DMS53 (cell line): ENCODE results near the gene ACTL8.

Experiments used
- DNase-seq: peaks from one replicate; lab custom pipeline; 2025; lab: John Stamatoyannopoulos, UW

ACTL8 gene, protein sequence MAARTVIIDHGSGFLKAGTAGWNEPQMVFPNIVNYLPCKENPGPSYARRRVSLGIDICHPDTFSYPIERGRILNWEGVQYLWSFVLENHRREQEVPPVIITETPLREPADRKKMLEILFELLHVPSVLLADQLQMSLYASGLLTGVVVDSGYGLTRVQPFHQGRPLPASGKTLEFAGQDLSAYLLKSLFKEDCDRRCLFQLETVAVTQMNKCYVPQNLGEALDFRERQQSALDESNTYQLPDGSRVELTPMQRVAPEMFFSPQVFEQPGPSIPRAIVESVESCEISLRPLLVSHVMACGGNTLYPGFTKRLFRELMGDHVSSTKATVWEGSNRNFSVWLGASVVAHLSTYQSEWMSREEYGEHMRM

DNA sequence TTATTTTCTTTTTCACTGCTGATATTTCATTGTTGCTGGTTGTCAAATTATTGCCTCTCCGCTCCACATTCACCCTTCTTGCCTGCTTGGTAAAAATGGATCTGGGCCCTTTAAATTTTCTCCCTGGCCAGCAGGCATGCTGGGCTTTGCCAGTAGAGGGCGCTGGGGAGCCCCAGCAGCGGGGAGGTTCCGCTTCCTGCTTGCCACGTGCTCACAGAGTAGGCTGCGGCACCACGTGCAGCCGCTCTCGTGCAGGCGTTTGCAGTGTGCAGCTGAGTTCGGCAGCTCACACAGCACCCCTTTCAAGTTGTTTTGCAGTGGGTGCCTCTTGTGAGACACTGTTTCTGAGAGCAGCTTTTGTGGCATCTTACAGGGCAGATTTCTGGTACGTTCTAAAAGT is at the start of gene ACTL8:
ACTL8 (plus strand) TSS at position 214 of the 400 bp plus-strand sequence. CDS start 67,676 bp downstream, outside the sequence.
- peak; percentile 64 for DNase-seq

DNA sequence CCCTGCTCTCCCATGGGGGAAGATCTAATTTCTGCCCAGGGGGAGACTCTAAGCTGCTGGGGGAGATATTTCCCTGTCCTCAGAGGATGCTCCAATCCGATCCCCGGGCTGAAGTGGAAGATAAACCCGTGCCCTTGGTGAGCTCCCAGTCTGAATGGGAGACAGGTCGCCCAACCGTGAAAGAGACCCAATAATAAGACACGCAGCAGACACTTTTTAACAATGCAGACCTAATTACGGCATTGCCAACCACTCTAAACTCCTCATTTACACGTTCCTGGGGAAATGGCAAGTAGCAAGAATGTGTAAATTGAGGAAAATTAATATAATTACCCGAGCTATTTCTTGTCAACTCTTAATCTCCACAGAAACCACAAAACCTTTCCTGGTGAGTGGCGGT is 48.7 kb upstream of the ACTL8 start:
- DNase-seq, result no peak

DNA sequence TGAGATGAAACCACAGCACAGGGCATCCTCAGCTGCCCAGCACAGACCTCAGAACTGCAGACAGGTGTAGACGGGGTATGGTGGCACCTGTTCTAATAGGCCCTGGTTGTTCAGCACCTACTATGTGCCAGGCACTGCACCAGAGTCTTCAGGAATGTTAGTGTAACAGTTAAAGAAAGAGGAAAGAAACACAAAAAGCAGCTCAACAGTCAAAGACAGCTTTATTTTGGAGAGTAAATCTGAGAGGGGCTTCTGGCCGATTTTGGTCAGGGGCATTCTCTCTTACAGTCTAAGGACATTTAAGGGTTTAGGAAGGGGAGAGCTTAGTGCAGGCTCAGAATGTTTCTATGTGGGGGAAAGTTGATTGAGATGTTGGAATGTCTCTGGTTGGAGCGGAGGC is 45.2 kb upstream of the ACTL8 start:
- DNase-seq, result no peak

DNA sequence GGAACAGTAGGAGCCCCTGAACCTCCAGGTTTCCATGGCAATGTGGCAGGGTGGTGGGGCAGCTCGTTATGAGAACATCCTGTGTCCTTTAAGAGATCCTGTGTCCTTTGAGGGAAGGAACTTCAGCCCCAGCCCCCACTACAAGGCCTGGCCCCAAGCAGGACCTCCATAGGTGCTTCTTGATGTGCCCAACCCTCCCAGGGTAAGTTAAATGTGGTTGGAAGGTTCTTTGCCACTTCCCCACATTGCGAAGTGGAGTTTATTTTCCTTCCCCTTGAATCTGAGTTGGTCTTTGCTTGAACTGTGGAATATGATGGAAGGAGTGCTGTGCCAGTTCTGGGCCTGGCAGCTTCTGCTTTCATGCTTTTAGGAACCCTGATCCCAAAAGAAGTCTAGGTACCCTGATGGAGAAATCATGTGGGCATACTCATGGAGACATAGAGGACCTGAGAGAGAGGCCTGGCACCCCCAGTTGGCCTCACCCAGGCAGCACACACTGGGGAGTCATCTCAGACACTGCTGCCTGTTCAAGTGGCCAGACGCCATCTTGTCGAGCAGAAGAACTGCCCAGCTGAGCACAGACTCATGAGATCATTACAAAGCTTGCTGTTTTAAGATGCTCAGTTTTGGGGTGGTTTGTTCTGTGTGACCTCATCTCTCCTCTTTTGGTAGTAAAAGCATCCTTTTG is 44.1 kb upstream of the ACTL8 start:
- no peak for DNase-seq

DNA sequence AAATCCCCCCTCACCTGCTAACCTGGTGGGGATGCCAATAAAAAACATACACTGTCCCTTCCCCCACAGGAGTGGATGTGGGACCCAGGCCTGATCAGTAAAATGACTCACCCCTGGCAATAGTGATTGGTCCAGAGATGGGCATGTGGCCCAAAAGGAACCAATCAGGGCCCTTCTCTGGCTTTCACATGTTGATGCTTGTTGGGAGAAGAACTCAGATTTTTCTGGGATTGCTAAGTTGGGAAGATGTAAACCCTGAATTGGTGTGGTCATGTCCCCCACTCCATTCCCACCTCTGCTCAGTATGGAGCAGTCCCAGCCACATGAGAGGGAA is 43.6 kb upstream of the ACTL8 start:
- DNase-seq, result no peak

DNA sequence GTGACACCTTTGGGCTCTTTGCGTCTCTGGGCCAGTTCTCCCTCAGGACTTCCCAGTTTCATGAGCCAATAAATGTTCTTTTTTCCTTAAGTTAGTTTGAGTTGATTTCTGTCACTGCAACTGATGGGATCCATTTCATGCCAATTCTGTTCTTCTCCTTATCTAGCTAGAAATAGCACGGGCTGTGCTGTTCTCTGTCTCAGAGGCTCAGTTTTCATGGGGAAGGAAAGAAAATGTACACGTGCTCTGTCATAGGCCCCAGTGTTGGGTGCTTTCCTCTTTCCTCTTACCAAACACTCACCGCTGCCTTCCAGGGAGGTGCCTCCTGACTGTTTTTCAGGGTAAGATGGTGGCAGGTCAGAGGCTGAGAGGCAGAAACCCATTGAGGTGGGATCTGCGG is 43.2 kb upstream of the ACTL8 start:
- DNase-seq, result no peak

DNA sequence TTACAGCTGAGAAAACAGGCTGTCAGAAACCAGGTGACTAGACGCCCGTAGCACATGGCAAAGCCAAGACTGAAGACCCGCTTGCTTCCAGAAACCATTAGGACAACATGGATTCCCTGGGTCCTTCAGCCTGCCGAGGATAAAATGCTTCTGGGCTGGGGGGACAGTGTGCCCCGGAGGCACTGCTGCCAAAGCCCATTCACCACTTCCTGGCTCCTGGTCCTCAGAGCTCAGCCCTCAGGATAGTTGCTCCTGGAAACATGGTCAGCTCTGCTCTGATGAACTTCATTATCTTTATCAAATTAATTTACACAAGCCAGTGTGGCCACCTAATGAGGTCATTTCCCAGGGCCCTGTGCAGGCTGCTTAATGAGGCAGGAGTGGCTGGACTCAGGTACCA is 41.1 kb upstream of the ACTL8 start:
- no peak for DNase-seq

DNA sequence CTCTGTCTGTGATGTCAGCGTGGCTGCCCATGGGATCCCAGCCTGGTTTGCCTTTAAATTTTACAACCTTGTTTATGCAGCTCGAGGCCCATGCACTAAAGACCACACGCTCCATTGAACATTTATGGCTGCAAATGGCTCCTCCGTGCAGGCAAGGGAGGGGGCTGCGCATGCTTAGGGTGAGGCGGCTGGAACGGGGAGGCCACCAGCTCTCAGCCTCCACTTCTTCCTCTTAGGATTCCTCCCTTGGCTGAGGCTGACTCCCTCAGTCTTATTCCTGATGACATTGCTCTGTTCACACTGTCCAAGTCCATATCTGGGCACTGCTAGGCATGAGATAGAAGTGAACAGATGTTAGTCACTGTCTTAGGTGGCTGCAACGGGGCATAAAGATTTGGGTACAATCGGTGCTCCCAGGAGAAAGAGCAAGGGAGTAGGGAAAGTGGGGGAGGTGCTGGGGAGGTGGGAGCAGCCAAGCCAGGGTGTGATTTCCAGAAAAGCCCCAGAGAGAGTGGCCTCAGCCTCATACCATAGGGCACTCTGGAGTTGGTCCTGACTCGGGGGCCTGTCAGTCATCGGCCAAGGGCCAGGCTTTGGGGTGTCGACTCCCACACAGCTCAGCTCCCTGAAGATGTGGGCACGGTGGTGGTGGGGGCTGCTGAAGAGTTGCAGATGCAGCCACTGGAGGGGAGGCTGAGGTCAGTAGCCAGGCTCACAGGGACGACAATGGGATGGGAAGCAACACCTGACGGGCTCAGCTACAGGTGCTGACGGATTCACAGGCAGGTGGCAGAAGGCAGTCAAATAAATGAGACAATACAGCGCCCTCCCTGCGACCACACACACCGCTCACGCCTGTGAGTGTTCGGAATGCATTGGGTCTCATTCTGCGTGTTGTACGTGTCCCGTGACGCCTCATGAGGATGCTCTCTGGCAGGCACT is 37.3 kb upstream of the ACTL8 start:
- peak; percentile 50 for DNase-seq

DNA sequence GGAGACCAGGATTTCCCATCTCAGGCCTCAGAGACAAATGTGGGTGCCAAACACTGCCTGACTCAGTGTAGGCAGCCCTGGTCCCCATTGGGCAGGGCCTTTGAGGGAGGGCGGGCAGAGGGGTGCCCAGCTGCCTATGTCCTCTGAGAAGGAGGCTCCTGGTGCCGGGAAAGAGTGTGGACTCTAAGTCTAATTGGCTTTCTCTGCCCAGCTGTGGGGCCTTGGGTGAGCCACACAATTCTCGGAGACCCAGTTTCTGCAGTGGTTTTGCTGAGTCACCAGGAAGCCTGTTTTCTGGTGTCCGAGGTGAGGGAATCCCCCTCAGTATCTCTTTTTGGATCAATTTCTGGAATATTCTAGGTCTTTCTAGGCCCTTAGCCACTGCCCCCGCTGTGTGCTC is 35.3 kb upstream of the ACTL8 start:
- no peak for DNase-seq

DNA sequence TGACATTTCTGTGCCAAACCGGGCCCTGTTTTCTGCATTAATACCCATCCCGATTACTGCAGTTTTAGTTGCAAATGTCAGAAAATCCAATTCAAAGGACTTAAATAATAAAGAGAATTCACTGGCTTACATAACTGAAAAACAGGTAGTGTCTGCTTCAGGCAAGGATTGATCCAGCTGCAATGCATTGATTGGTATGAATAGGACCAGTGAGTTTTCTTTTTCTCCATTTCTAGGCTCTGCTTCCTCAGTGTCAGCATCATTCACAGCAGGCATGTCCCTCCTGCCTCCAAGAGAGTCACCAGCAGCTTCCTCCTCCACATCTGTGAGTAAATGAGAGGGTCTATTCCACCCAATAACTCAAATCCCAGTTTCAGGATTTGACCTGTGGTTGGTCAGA is 33.7 kb upstream of the ACTL8 start:
- DNase-seq, result no peak

DNA sequence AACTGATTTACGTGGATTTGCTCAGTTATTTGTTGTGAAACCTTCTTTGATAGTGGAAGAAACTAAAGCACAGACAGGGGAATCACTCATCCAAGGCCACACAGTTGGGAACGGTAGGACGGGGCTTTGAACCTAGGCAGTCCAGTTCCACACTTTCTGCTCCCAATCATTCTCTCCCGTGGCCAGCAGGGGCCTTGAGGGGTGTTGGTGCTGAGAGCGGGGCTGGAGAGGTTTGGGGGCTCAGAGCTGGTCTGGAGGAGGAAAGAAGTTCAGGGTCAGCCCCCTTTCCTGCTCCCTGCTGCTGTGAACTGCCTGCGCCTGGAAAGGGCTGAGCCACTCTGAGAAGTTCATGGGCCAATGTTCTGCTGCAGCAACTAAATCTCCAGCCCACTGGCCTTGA is 31.4 kb upstream of the ACTL8 start:
- no peak for DNase-seq

DNA sequence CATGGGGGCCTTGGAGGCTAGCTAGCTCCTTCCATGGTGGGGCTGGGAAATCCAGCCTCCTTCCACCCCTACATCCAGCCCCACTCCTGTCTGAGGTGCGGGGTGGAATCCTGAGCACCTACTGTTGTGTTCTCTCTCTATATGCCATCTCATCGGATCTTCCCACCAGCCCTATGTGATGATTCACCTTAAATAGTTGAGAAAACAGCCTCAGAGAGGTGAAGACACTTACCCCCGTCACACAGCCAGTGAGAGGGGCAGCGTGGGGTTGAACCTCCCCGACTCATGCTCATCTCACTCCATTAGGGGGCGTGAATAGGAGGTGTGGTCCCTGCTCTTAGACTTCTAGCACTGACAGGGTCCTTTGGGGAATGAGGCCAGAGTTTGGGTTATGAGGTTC is 31.0 kb upstream of the ACTL8 start:
- no peak for DNase-seq

DNA sequence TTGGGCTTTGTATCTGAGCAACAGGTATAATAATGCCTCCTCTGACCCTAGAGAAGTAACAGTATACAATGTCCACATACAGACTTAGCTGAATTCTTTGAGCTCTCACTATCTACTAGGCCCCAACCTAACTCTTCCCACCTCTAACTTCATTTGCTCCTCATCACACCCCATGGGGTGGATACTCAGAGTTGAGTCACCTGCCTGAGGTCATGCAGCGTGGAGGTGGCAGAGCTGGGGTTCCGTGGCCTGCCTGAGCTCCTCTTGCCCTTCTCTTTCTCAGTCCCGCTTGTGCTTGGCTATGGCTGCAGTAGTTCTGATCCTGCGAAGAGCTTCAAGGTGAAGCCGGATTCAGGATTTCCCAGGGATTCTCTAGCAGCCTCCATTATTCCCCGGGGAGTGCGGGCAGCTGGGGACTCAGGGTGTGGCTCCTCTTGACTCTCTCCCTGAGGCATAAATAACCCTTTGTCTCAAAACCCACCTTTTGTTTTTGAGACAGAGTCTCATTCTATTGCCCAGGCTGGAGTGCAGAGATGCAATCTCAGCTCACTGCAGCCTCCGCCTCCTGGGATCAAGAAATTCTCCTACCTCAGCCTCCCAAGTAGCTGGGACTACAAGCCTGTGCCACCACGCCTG is 29.9 kb upstream of the ACTL8 start:
- no peak for DNase-seq

DNA sequence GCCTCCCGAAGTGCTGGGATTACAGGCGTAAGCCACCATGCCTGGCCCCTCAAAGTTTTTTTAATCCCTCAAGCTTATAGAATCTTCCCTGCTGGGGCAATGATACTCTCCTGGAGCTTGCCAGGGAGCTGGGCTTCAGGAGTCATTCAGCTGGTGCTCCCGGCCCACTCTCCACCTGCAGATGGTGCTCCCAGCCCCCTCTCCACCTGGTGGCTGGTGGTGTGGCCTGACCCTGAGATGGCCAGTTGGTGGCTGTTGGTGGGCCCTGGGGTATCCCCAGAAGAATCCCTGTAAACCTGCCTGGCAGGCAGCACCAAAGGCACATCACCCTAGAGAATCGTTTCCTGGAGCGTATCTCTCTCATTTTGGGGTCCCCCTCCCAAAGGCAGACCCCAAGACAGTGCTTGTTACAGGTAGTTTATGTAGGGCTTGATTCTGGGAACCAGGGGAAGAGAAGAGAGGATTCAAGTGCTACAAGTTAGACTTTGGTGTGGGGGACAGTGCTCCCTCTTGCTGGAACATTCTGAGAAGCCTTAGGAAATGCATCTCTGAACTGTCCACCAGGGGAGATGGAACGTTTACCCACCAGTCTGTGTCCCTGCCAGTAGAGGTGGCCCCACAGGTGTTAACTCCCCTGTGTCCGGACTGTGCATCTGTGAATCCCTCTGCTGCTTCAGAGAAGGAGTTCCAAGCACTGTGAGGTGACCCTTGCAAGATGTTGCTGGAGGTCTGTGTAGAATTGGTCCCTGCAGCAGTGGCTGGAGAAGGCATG is 29.1 kb upstream of the ACTL8 start:
- DNase-seq, result no peak

DNA sequence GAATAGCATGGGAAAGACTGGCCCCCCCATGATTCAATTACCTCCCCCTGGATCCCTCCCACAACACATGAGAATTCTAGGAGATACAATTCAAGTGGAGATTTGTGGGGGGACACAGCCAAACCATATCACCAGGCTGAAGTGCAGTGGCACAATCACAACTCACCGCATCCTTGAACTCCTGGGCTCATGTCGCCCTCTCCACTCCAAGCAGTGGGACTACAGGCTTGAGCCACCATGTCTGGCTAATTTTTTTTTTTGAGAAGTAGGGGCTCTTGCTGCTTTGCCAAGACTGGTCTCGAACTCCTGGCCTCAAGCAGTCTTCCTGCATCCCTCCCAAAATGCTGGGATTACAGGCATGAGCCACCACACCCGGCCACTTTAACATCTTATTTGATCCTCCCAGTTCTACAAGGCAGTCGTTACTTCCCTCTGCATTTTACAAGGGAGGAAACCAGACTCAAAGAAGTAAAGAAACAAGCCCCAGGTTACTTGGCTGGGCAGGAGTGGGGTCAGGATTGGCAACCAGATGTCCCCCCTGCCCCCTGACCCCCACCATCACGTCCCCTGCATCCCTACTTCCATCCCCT is 26.9 kb upstream of the ACTL8 start:
- DNase-seq, result no peak

DNA sequence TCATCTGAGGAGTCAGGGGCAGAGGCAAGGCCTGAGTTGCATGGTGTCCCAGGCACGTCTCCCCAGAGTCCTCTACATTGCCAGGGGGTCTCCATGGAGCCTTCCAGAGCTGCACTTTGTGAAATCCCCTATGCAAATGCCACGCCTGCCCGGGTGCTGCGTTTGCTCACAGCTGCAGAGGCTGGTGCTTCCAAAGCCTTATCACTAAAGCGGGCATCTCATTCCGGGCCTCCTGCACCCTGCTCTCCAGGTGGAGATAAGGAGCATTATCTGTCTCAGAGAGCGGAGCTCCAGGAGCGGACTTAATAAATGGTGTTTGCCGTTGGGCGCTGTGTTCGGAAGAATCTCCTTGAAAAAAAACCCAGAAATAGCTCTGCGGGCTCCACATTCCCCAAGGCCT is 25.9 kb upstream of the ACTL8 start:
- no peak for DNase-seq

DNA sequence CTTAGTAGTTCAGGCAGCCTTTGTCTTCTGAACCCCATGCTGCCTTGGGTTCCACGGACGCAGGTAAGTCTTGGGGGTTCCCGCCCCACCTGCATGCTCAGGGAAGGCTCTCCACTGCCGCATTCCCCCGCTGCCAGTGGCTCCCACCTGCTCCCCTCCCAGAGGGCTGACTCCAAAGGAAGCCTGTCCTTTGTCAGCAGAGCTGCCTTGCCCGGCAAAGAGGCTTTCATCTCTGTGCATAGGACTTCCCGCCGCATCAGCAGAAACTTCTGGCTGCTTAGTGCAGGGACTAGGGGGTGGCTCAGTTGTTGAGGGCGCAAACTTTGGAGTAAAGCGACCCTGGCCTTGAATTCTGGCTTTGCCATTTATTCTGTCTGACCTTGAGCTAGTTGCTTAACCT is 25.2 kb upstream of the ACTL8 start:
- no peak for DNase-seq

DNA sequence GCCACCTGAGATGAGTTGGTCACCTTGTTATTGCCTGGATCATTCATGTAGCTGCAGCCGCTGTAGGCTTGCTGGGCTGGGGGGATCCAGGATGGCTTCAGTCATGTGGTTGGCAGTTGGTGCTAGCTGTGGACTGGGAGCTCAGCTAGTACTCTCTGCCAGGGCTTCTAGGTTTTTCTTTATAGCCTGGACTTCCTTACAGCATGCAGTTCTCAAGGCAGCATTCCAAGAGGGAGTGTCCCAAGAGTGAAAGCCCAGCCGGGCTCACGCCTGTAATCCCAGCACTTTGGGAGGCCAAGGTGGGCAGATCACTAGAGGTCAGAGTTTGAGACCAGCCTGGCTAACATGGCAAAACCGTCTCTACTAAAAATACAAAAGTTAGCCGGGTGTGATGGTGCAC is 23.7 kb upstream of the ACTL8 start:
- no peak for DNase-seq

DNA sequence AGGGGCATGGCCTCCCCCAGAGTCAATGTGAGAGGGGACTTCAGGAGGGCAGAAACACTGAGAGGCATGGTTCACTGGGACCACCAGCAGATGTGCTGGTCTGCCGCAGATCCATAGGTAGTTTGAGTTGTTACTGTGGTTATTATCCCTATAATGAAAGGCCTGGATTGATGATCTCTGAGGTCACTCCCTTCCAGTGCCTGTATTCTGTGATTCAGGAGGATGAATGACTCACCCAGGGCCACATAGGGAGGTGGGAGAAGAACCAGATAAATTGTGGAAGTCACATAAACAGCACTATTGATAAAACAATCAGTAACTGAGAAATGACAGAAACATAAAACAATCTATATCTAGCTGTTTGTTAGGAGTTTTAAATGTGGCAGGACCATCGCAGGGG is 22.7 kb upstream of the ACTL8 start:
- no peak for DNase-seq

DNA sequence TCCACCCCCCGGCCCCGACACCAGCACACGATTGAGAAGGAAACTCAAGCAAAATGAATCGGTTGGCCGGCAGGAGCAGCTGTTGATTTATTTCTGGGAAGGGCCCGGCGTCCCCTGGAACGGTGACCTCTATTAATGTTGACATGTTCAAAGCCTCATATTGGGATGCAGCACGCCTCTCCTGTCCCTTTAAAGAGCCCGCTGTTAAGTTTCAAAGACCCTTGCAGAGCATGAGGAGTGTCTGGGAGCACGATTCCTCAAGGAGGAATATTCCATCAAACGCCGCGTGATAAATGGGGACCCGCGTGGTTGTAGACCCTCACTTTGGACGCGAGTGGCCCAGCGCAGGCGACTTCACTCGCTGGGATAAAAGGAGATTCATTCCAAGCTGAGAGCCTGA is 21.5 kb upstream of the ACTL8 start:
- DNase-seq, result no peak

DNA sequence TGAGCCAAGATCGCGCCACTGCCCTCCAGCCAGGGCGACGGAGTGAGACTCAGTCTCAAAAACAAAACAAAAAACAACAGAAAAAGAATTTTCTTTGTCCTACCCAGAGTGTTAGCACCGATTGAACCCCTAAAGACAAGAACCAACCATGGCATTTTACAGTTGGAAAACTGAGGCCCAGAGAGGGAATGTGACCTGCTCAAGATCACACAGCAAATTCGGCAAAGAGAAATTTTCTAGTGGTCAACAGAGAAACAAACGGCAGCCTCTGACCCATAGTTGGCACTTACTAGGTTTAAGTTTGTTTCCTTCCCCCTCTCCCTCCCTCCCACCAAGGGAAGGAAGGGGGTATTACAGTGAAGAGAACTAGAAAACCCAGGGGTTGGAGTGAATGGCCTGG is 20.5 kb upstream of the ACTL8 start:
- no peak for DNase-seq
